ENCODE measurements around the gene ARVCF.

Gene ARVCF

GRCh38 chr22:20054034-20054427 lies 37.4 kb upstream of the ARVCF start:
- DNase-seq (ENCODE audit: low read depth), result no peak

- DNase-seq (ENCODE audit: low read depth), result no peak
Measured at GRCh38 chr22:20053407-20054033, 36.9 kb upstream of the ARVCF start.

GRCh38 chr22:20052309-20053259 lies 36.0 kb upstream of the ARVCF start:
- no peak for DNase-seq (ENCODE audit: low read depth)

GRCh38 chr22:20051927-20052308 lies 35.3 kb upstream of the ARVCF start:
- DNase-seq (ENCODE audit: low read depth), result no peak

GRCh38 chr22:20046730-20047129 lies 30.1 kb upstream of the ARVCF start:
- no peak for DNase-seq (ENCODE audit: low read depth)

GRCh38 chr22:20044495-20045151 lies 28.0 kb upstream of the ARVCF start:
- no peak for DNase-seq (ENCODE audit: low read depth)

GRCh38 chr22:20043997-20044342 lies 27.3 kb upstream of the ARVCF start:
- DNase-seq (ENCODE audit: low read depth), result no peak

GRCh38 chr22:20043057-20043996 lies 26.7 kb upstream of the ARVCF start:
- no peak for DNase-seq (ENCODE audit: low read depth)

- no peak for DNase-seq (ENCODE audit: low read depth)
Measured at GRCh38 chr22:20040327-20041200, 23.9 kb upstream of the ARVCF start.

GRCh38 chr22:20039683-20040325 lies 23.2 kb upstream of the ARVCF start:
- no peak for DNase-seq (ENCODE audit: low read depth)

- no peak for DNase-seq (ENCODE audit: low read depth)
Measured at GRCh38 chr22:20038574-20038973, 22.0 kb upstream of the ARVCF start.

- no peak for DNase-seq (ENCODE audit: low read depth)
Measured at GRCh38 chr22:20037419-20037818, 20.8 kb upstream of the ARVCF start.

GRCh38 chr22:20036535-20037392 lies 20.1 kb upstream of the ARVCF start:
- no peak for DNase-seq (ENCODE audit: low read depth)

GRCh38 chr22:20036084-20036482 lies 19.5 kb upstream of the ARVCF start:
- no peak for DNase-seq (ENCODE audit: low read depth)

GRCh38 chr22:20035375-20036083 lies 18.9 kb upstream of the ARVCF start:
- DNase-seq (ENCODE audit: low read depth), result no peak

- no peak for DNase-seq (ENCODE audit: low read depth)
Measured at GRCh38 chr22:20034143-20034542, 17.5 kb upstream of the ARVCF start.

GRCh38 chr22:20033045-20033706 lies 16.6 kb upstream of the ARVCF start:
- DNase-seq (ENCODE audit: low read depth), result no peak

GRCh38 chr22:20032407-20032991 lies 15.9 kb upstream of the ARVCF start:
- DNase-seq (ENCODE audit: low read depth), result peak; percentile 36
